IPS-20b (cell line): ENCODE measurements around the gene IL2RG.

ENCODE experiments used
- H3K27ac ChIP-seq: one replicate; pipeline ENCODE4 v1.5.1; 2013; ENCODE audit warnings: low read length
- H3K27me3 ChIP-seq: 2 replicates; pipeline ENCODE4 v1.6.1; 2013; ENCODE audit warnings: mild to moderate bottlenecking, low read length, inconsistent platforms; ENCODE audit not compliant: insufficient read depth
- H3K36me3 ChIP-seq: 2 replicates; pipeline ENCODE4 v1.6.1; 2013; ENCODE audit warnings: low read depth, mild to moderate bottlenecking, inconsistent platforms, low read length, moderate library complexity; ENCODE audit not compliant: insufficient read depth
- H3K4me1 ChIP-seq: 2 replicates; pipeline ENCODE4 v1.6.1; 2013; ENCODE audit warnings: mild to moderate bottlenecking, control low read depth, inconsistent platforms, low read length, moderate library complexity; ENCODE audit not compliant: insufficient read depth
- H3K4me3 ChIP-seq: 2 replicates; pipeline ENCODE4 v1.5.1; 2013; ENCODE audit warnings: mild to moderate bottlenecking, low read length, inconsistent platforms
- H3K9ac ChIP-seq: 2 replicates; pipeline ENCODE4 v1.6.1; 2013; ENCODE audit warnings: low read depth, mild to moderate bottlenecking, inconsistent platforms, low read length, moderate library complexity
- H3K9me3 ChIP-seq: 2 replicates; pipeline ENCODE4 v1.6.1; 2013; ENCODE audit warnings: mild to moderate bottlenecking, low read depth, low read length, inconsistent platforms; ENCODE audit not compliant: insufficient read depth

Gene IL2RG

DNA sequence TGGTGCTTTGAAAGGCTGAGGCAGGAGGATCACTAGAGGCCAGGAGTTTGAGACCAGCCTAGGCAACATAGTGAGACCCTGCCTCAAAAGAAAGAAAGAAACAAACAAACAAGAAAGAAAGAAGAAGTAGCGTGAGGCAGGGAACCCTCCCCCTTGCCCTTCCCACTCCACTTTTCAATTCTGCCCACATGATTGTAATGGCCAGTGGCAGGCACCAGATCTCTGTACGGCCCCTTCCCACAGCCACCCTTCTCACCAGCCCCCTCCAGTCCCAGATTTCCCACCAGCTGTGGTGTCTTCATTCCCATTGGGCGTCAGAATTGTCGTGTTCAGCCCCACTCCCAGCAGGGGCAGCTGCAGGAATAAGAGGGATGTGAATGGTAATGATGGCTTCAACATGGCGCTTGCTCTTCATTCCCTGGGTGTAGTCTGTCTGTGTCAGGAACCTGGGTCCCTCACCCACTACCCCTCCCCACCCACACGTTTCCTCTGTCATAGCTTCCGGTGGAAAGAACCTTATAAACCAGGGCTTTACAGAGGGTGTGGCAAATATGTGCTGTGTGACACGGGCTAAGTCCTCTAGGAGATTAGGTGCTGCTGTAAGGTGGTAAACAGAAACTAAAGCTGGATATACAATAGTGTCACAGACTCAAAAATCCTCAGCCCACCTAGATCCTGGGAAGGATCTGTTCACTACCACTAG, at the start of gene IL2RG:
TSS of gene IL2RG (minus strand) at position 437 of the 703 bp plus-strand sequence. CDS start at position 399, 38 bp downstream.
- Histone ChIP-seq H3K36me3 (no peaks in the 10 kb centered on the region), H3K27me3 (peaks cover 69% of the 10 kb centered on the region; the same call in 1 of the 2 replicates), H3K4me1 (no peaks in the 10 kb centered on the region), H3K9me3 (no peaks in the 10 kb centered on the region), H3K27ac (no peak within 1 kb of the TSS), H3K4me3 (no peak within 1 kb of the TSS), H3K9ac (no peak within 1 kb of the TSS)

DNA sequence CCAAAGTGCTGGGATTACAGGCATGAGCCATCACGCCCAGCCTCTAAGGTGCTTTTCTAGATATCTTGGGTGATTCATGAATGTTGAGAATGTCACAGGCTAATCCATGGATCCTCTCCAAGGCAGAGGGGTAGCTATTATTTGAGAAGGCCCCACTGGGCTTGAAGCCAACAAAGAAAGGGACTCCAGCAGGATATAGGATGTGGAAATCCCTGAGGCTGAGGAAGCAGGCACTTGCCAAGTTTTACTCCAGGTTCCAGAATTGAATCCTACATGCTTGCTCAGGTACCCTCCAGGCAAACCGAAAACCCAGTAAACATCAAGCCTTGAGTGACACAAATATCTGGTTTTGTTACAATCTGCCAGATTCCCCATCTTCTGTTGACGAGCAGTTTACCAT, 49.1 kb upstream of the IL2RG start:
- H3K27ac ChIP-seq: no peak overlapping the region
- peaks cover 11% of the 10 kb centered on the region; the same call in 1 of the 2 replicates for H3K36me3 ChIP-seq
- H3K9ac ChIP-seq: no peak overlapping the region
- H3K27me3 ChIP-seq: no peaks in the 10 kb centered on the region
- no peaks in the 10 kb centered on the region for H3K9me3 ChIP-seq
- H3K4me3 ChIP-seq: no peak overlapping the region
- no peaks in the 10 kb centered on the region for H3K4me1 ChIP-seq

DNA sequence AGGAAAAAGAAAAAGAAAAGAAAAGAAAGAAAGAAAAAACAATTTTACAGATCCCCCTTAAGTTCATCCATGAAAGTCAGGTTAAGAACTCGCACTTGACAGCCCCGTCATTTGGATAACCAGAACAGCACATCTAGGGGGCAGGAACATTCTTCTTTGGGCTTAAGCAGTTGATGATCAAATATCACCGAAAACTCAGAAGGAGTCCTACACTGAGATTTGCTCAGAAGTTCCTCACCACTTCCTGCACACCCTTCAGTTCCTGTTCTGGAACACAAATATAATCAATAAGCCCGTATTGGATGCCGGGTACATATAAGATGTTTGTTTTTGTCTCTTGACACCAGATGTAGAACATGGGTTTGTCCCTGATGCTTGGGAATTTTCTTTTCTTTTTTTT, 48.0 kb upstream of the IL2RG start:
- no peaks in the 10 kb centered on the region for H3K27me3 ChIP-seq
- peaks cover 11% of the 10 kb centered on the region; the same call in 1 of the 2 replicates for H3K36me3 ChIP-seq
- H3K4me1 ChIP-seq: no peaks in the 10 kb centered on the region
- H3K9me3 ChIP-seq: no peaks in the 10 kb centered on the region
- H3K27ac ChIP-seq: no peak overlapping the region
- H3K4me3 ChIP-seq: no peak overlapping the region
- H3K9ac ChIP-seq: no peak overlapping the region

DNA sequence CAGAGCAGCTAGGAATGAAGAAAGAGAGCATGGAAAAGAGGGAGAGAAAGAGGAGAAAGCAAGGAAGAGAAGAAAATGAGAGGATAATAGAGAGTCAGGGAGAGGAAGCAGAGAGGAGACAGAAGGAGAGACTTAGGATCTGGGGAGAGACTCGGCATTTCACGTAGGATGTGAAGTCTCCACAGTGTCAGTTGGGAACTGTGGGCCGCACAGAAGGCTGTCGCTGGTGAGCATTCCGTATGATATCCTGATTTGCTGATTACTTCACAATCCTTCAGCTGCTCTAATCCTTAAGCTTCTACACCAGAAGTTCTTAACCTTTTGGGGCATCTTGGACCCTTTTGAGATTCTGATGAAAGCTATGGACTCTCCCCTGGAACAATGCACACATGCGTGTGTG, 47.2 kb upstream of the IL2RG start:
- no peak overlapping the region for H3K4me3 ChIP-seq
- H3K36me3 ChIP-seq: peaks cover 11% of the 10 kb centered on the region; the same call in 1 of the 2 replicates
- no peak overlapping the region for H3K27ac ChIP-seq
- no peaks in the 10 kb centered on the region for H3K4me1 ChIP-seq
- H3K9me3 ChIP-seq: no peaks in the 10 kb centered on the region
- no peak overlapping the region for H3K9ac ChIP-seq
- no peaks in the 10 kb centered on the region for H3K27me3 ChIP-seq

DNA sequence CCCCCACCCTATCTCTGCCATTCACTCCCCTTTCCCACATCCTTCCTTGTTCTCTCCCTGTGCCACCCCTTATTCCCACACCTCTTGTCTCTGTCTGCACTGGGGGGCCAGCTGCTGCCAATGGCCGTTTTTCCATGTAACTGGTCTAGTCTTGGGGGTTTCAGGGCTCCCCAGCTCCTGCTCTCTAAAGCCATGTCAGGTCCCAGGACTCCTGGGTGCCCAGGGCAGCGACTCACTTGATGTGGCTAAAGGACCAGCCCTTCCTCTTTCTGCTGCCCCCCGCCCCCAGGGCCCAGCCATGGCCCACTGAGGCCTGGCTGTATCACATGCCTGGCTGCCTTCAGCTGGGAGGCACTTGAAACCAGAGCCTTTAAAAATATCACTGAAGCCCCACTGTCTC, 43.3 kb upstream of the IL2RG start:
- Histone ChIP-seq H3K9me3 (no peaks in the 10 kb centered on the region), H3K27ac (no peak overlapping the region), H3K9ac (no peak overlapping the region), H3K4me3 (no peak overlapping the region), H3K4me1 (no peaks in the 10 kb centered on the region), H3K27me3 (no peaks in the 10 kb centered on the region), H3K36me3 (peaks cover 11% of the 10 kb centered on the region; the same call in 1 of the 2 replicates)

DNA sequence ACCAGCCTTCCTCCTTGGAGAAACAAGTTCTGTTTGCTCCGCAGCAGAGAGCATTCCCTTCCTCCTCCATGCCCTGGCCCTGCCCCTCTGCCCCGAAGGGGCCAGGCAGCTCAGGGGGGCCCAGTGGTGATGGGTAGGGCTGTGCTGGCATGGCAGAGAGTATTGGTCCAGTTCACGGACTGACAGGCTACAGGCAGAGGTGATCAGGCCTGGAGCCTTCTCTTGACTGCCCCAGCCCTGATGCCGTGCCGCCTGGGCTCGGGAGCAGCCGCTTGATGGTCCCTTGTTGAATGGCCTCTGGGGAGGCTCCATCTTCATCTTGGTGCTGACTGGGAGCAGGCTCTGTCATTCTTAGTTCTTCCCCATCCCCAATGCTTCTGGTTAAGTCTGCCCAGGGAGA, 42.8 kb upstream of the IL2RG start:
- H3K27ac ChIP-seq: no peak overlapping the region
- no peak overlapping the region for H3K4me3 ChIP-seq
- H3K36me3 ChIP-seq: peaks cover 11% of the 10 kb centered on the region; the same call in 1 of the 2 replicates
- no peak overlapping the region for H3K9ac ChIP-seq
- no peaks in the 10 kb centered on the region for H3K27me3 ChIP-seq
- H3K4me1 ChIP-seq: no peaks in the 10 kb centered on the region
- no peaks in the 10 kb centered on the region for H3K9me3 ChIP-seq

DNA sequence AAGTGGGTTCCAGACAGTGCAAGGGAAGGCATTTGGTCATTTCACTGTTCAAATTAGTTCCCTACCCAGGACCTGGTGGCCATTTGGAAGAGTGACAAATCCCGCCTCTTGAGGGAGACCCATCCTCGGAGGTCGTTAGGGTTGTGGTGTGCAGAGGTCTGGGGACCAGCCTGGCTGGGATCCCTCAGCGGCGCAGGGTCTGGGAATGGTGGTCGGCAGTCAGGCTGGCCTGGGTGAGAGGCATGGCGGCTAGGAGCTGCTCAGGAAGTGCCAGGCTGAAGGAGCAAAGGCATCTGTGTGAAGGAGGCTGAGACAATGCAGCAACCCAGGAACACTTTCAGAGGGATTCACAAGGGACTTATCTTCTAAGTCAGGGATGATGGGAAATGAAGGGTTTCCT, 40.0 kb upstream of the IL2RG start:
- Histone ChIP-seq H3K9me3 (no peaks in the 10 kb centered on the region), H3K36me3 (peaks cover 5% of the 10 kb centered on the region; the same call in 1 of the 2 replicates), H3K27me3 (no peaks in the 10 kb centered on the region), H3K4me3 (no peak overlapping the region), H3K4me1 (peaks cover 3% of the 10 kb centered on the region), H3K27ac (no peak overlapping the region), H3K9ac (no peak overlapping the region)

DNA sequence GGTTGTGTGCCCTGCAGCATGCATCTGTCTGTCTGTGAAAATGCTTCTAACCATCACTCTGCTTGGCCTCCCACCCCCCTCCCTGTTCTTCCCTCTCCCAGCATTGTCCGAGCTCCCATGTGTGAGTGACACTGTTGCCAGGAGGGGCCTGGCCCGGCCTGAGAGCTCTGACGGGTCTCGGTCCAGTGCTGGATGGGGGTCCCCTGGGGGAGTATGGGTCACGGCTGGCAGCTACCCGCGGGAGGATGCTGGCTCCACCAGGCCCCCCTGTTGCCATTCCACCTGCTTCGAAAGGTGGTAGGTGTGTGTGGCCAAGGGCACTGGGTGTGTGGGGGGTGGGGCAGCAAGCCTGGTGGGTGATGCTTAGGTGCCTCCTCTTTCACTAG, 36.9 kb upstream of the IL2RG start:
- Histone ChIP-seq H3K36me3 (no peaks in the 10 kb centered on the region), H3K27me3 (no peaks in the 10 kb centered on the region), H3K4me3 (no peak overlapping the region), H3K4me1 (peaks cover 6% of the 10 kb centered on the region), H3K9ac (no peak overlapping the region), H3K27ac (no peak overlapping the region), H3K9me3 (no peaks in the 10 kb centered on the region)

DNA sequence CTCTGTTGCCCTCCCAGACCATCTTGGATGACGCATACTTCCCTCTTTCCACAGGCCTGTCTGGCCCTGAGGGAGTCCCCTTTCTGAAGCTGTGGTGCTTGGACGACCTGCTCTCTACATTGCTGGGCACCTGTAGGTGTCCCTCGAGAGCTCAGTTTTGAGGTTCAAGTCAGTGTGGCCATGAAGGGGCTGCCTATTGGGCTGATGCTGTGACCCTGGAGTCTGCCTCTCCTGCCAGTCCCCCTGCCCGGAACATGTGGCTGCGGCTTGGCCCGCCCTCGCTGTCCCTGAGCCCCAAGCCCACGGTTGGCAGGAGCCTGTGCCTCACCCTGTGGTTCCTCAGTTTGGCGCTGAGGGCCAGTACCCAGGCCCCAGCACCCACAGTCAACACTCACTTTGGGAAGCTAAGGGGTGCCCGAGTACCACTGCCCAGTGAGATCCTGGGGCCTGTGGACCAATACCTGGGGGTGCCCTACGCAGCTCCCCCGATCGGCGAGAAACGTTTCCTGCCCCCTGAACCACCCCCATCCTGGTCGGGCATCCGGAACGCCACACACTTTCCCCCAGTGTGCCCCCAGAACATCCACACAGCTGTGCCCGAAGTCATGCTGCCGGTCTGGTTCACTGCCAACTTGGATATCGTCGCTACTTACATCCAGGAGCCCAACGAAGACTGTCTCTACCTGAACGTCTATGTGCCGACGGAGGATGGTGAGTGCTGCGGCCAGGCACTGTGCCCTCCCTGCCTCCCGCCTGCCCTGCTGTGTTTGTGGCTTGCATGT, 36.3 kb upstream of the IL2RG start:
- no peaks in the 10 kb centered on the region for H3K36me3 ChIP-seq
- no peaks in the 10 kb centered on the region for H3K9me3 ChIP-seq
- no peak overlapping the region for H3K9ac ChIP-seq
- H3K27ac ChIP-seq: no peak overlapping the region
- H3K4me3 ChIP-seq: no peak overlapping the region
- no peaks in the 10 kb centered on the region for H3K27me3 ChIP-seq
- H3K4me1 ChIP-seq: peaks cover 6% of the 10 kb centered on the region

DNA sequence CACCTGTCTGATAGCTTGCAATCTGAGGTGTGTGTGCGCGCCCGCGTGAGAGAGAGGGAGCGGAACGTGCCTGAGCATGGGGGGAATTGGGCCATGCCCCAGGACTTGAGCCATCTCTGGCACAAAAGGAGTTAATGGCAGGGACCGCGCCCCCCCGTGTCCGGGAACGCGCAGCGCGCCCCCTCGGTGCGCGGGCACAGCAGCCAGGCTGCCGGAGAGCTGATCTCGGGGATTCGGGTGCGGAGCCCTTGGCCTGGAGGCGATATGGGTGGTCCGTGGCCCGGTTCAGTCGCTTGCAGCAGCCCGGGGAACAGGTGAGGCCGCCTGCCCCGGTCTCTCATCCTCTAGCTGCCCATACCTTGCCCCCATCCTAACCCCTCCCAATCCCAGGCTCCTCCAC, 33.3 kb upstream of the IL2RG start, which contains the start of gene NLGN3:
TSS of gene NLGN3 (plus strand) at position 191 of the 400 bp plus-strand sequence. CDS start 2,909 bp downstream, outside the sequence.
- Histone ChIP-seq H3K27me3 (no peaks in the 10 kb centered on the region), H3K9me3 (no peaks in the 10 kb centered on the region), H3K4me1 (peaks cover 6% of the 10 kb centered on the region), H3K9ac (peak within 1 kb of the TSS; percentile 65; the same call in 1 of the 2 replicates), H3K36me3 (no peaks in the 10 kb centered on the region), H3K4me3 (peak within 1 kb of the TSS; percentile 77), H3K27ac (no peak within 1 kb of the TSS)

DNA sequence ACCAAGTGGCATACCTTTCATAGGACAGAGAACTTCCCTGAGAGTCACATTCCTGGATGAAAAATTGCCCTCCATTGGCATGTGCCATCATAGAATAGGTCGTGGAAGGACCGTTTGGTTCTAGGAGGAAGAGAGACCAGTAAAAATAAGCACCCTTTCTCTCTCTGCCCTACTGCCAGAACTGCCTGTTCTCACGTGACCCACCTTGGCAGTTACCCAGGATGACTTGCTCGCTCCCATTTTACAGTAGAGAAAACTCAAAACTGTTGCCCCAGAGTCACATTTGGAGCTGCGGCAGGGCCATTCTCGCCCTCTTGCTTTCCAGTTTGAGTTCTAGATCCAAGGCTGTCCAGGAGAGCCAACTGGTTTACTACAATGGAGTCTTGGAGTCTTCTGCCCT, 32.1 kb upstream of the IL2RG start:
- Histone ChIP-seq H3K4me3 (no peak overlapping the region), H3K9me3 (no peaks in the 10 kb centered on the region), H3K36me3 (peaks cover 9% of the 10 kb centered on the region; the same call in 1 of the 2 replicates), H3K27ac (no peak overlapping the region), H3K9ac (no peak overlapping the region), H3K4me1 (peaks cover 6% of the 10 kb centered on the region), H3K27me3 (no peaks in the 10 kb centered on the region)

DNA sequence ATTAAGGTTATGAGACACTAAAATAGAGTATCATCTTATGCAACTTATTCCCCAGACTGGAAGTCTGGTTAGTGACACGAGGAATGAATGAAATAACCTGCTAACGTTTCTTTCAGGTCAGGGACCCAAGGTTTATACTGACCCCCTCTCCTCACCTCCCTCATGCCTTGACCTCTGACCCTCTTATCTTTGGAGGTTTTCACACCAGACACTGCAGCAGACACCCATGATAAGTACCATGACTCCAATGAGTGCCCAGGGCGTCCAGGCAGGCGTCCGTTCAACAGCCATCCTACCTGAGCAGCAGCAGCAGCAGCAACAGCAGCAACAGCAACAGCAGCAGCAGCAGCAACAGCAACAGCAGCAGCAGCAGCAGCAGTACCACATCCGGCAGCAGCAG, 29.1 kb upstream of the IL2RG start:
- Histone ChIP-seq H3K9ac (no peak overlapping the region), H3K9me3 (no peaks in the 10 kb centered on the region), H3K36me3 (peaks cover 31% of the 10 kb centered on the region; the same call in 1 of the 2 replicates)

More for the DNA sequence above, 29.1 kb upstream of the IL2RG start:
- H3K27ac ChIP-seq: no peak overlapping the region
- no peaks in the 10 kb centered on the region for H3K27me3 ChIP-seq
- H3K4me3 ChIP-seq: no peak overlapping the region
- no peaks in the 10 kb centered on the region; the same call in 1 of the 2 replicates for H3K4me1 ChIP-seq
